22Rv1 (cell line): ENCODE measurements around the gene OPN4.
"Not testable (repeated sequence)": the region's sequence is repeated elsewhere in the genome, so short reads cannot be mapped to it uniquely, and the experiment has no call there.

Source experiments
- H3K27ac ChIP-seq: fragments of 450-650 bp; 2 replicates; pipeline ENCODE4 v1.5.1; 2017
- CTCF ChIP-seq: fragments of 450-650 bp; IDR thresholded peaks from 2 replicates; pipeline ENCODE4 v1.5.1; 2017; ENCODE audit warnings: mild to moderate bottlenecking
- ZFX ChIP-seq: fragments of 450-650 bp; IDR thresholded peaks from 2 replicates; pipeline ENCODE4 v1.6.1; 2017; ENCODE audit warnings: antibody characterized with exemption, borderline replicate concordance

The OPN4 gene

GRCh38 chr10:86642499-86642898 lies 11.8 kb upstream of the OPN4 start:
- TF ChIP-seq ZFX (no peak), CTCF (no peak)
- no peak overlapping the region for H3K27ac ChIP-seq

GRCh38 chr10:86644152-86644793 lies 10.1 kb upstream of the OPN4 start:
- TF ChIP-seq ZFX = no peak
- TF ChIP-seq CTCF = peak; percentile 23
- H3K27ac ChIP-seq = no peak overlapping the region

GRCh38 chr10:86644794-86645445 lies 9.4 kb upstream of the OPN4 start:
- TF ChIP-seq ZFX (no peak), CTCF (no peak)
- no peak overlapping the region for H3K27ac ChIP-seq

GRCh38 chr10:86645621-86646165 lies 8.7 kb upstream of the OPN4 start:
- not testable (repeated sequence) for H3K27ac ChIP-seq

- no peak overlapping the region for H3K27ac ChIP-seq
Observed at GRCh38 chr10:86646532-86646931, 7.8 kb upstream of the OPN4 start.

GRCh38 chr10:86646933-86647332 lies 7.4 kb upstream of the OPN4 start:
- TF ChIP-seq ZFX = no peak
- no peak for TF ChIP-seq CTCF
- H3K27ac ChIP-seq = no peak overlapping the region

More at GRCh38 chr10:86646532-86646931, 7.8 kb upstream of the OPN4 start:
- no peak for TF ChIP-seq ZFX

GRCh38 chr10:86647773-86648703 lies 6.3 kb upstream of the OPN4 start:
- H3K27ac ChIP-seq = no peak overlapping the region
- no peak for TF ChIP-seq CTCF
- no peak for TF ChIP-seq ZFX
